CD1c-positive myeloid dendritic cell (primary cell): ENCODE measurements around the gene RAB44.
A peak's percentile ranks its signal among the peaks of the same experiment; 100 is the strongest.
"Not testable (repeated sequence)": the region's sequence is repeated elsewhere in the genome, so short reads cannot be mapped to it uniquely, and the experiment has no call there.

Experiments
- DNase-seq: peaks from one replicate; pipeline ENCODE4 v3.0.0-alpha.2; 2016; ENCODE audit errors: extremely low spot score

Gene RAB44

GRCh38 chr6:36685926-36686667, 11.5 kb upstream of the RAB44 start:
- peak; percentile 72 for DNase-seq

GRCh38 chr6:36686668-36687513, 10.7 kb upstream of the RAB44 start:
- no peak for DNase-seq

- no peak for DNase-seq
These were observed 9.4 kb upstream of the RAB44 start for GRCh38 chr6:36688063-36688738.

GRCh38 chr6:36688739-36689075, 8.9 kb upstream of the RAB44 start:
- DNase-seq, result no peak

GRCh38 chr6:36691011-36691410, 6.6 kb upstream of the RAB44 start:
- DNase-seq, result no peak

GRCh38 chr6:36691612-36692011, 6.0 kb upstream of the RAB44 start:
- no peak for DNase-seq

- peak; percentile 83 for DNase-seq
These were observed 5.4 kb upstream of the RAB44 start for GRCh38 chr6:36692220-36692619.

GRCh38 chr6:36692861-36693702, 4.5 kb upstream of the RAB44 start:
- no peak for DNase-seq

- DNase-seq, result no peak
These were observed 3.0 kb upstream of the RAB44 start for GRCh38 chr6:36694616-36695015.

- DNase-seq, result no peak
These were observed 2.2 kb upstream of the RAB44 start for GRCh38 chr6:36695414-36695813.

GRCh38 chr6:36698196-36698595, 570 bp downstream of the RAB44 start:
- DNase-seq, result no peak

GRCh38 chr6:36698871-36699271, 1.2 kb downstream of the RAB44 start:
- DNase-seq, result no peak

GRCh38 chr6:36699348-36699747, 1.7 kb downstream of the RAB44 start:
- no peak for DNase-seq

- no peak for DNase-seq
These were observed 2.6 kb downstream of the RAB44 start for GRCh38 chr6:36700071-36700812.

- DNase-seq, result peak; percentile 63
These were observed 3.2 kb downstream of the RAB44 start for GRCh38 chr6:36700831-36701230.

- DNase-seq, result no peak
These were observed 3.9 kb downstream of the RAB44 start for GRCh38 chr6:36701401-36701991.

GRCh38 chr6:36702656-36703055, 5.0 kb downstream of the RAB44 start:
- DNase-seq, result no peak

- no peak for DNase-seq
These were observed 5.5 kb downstream of the RAB44 start for GRCh38 chr6:36703081-36703606.

- no peak for DNase-seq
These were observed 6.4 kb downstream of the RAB44 start for GRCh38 chr6:36703982-36704381.

GRCh38 chr6:36704961-36705577, 7.4 kb downstream of the RAB44 start:
- not testable (repeated sequence) for DNase-seq
